Body of pancreas (tissue), 4 donors: Measurements from ENCODE around the gene THTPA.

Experiments
- POLR2A ChIP-seq, 3 donors: fragments of 450-650 bp; IDR thresholded peaks; one replicate each; pipeline ENCODE4 v1.6.1; 2016; ENCODE audit warnings: antibody characterized with exemption in 3 of 3, mild to moderate bottlenecking in 2 of 3
- TF ChIP-seq, protein P1 (sequence below), 7 experiments: fragments of 450-650 bp in 4 of 7; fragments of 200-600 bp in 3 of 7; sonication (generic) in 3 of 7; IDR thresholded peaks; one replicate each; pipeline ENCODE4 v1.5.1; 2016 to 2019; ENCODE audit warnings: antibody characterized with exemption in 7 of 7

DNA sequence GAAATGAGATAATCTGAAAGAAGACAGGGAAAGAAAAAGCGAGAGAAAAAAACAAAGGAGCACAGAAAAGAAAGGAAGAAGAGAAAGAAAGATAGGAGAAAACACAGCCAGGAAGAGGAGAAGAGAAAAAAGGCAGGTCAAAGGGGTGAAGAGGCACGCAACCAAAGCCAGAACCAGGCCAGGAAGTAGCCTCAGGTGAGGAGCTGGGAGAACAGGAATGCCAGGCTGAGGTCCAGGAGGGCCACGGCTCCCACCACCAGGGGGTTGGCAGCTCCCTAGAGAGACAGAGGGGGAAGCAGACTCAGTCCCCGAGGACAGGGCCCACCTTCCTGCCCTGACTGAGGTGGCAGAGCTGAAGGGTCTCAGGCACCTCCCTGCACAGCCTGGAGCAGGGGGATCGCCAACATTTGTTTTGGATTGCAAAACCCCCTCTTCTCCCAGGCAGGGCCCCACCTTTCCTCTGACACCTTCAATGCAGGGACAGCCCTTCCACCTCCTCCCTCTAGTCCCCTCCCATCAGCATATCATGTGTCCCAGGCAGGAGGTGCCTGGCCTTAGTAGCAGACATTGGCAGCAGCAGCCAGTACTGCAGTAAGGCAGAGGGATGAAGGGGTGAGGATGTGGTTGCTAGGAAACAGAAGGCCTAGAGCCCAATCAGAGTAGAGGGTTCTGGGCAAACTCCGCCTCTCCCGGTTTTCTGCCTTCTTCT is 13.5 kb downstream of the THTPA start:
- TF ChIP-seq POLR2A (IDR thresholded peaks at IDR 0.05) = no peak
- TF ChIP-seq, protein P1, sequence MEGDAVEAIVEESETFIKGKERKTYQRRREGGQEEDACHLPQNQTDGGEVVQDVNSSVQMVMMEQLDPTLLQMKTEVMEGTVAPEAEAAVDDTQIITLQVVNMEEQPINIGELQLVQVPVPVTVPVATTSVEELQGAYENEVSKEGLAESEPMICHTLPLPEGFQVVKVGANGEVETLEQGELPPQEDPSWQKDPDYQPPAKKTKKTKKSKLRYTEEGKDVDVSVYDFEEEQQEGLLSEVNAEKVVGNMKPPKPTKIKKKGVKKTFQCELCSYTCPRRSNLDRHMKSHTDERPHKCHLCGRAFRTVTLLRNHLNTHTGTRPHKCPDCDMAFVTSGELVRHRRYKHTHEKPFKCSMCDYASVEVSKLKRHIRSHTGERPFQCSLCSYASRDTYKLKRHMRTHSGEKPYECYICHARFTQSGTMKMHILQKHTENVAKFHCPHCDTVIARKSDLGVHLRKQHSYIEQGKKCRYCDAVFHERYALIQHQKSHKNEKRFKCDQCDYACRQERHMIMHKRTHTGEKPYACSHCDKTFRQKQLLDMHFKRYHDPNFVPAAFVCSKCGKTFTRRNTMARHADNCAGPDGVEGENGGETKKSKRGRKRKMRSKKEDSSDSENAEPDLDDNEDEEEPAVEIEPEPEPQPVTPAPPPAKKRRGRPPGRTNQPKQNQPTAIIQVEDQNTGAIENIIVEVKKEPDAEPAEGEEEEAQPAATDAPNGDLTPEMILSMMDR (IDR thresholded peaks at IDR 0.05) = no peak
